NCI-H2081 treated with DMSO at 0.1 percent for 48 hours (cell line): ENCODE results near the gene RPP25.
A peak's percentile ranks its signal among the peaks of the same experiment; 100 is the strongest.
"Not testable (repeated sequence)": the region's sequence is repeated elsewhere in the genome, so short reads cannot be mapped to it uniquely, and the experiment has no call there.

Experiments
- DNase-seq: peaks from one replicate; lab custom pipeline; 2025; lab: John Stamatoyannopoulos, UW

RPP25 gene

DNA sequence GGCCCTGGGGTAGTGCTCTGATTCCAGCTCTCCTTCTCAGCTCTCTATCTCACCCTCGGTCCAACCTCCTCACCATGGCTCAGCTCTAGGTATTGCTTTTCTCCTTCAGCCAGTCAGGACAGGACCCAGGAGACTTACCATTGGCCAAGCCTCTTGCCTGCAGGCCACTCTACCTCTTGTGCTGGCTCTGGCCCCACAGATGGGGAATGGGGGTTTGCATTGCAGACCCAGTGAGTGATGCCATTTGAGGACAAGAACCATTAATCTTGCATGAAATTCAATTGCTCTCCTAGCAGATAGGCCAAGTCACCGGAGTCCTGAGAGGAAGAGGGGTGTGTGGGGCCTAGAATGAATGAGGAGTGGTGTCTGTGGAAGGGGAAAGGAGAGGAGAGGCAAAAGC is 6.1 kb upstream of the RPP25 start:
- no peak for DNase-seq

DNA sequence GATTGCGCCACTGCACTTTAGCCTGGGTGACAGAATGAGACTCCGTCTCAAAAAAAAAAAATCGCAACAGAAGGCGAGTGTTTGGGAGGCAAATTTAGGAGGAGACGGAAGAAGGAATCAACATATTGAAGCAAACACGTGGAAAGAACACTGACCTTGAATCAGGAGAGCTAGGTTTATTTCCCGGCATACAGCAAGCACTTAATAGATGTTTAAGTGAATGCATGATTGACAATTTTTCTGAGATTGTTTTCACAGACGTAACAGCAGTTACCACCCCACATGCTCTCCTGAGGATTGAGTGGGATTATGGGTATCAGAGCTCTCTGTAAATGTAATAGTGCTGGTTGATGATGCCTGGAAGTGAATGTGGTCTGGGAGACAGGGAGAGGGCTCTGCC is 5.6 kb upstream of the RPP25 start:
- DNase-seq, result no peak

DNA sequence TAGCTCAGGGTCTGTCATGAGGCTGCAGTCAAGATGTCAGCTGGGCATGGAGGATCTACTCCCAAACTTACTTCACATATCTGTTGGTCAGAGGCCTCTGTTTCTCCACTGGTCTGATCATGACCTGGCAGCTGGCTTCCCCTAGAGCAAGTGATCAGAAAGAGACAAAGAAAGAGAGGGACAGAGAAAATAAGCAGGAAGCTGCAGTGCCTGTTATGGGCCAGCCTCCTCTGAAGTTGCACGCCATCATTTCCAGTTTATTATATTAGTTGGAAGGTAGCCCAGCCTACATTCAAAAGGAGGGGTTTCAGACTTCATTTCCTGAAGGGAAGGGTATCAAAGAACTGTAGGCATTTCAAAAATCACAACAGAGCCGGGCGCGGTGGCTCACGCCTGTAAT is 5.0 kb upstream of the RPP25 start:
- DNase-seq, result no peak

DNA sequence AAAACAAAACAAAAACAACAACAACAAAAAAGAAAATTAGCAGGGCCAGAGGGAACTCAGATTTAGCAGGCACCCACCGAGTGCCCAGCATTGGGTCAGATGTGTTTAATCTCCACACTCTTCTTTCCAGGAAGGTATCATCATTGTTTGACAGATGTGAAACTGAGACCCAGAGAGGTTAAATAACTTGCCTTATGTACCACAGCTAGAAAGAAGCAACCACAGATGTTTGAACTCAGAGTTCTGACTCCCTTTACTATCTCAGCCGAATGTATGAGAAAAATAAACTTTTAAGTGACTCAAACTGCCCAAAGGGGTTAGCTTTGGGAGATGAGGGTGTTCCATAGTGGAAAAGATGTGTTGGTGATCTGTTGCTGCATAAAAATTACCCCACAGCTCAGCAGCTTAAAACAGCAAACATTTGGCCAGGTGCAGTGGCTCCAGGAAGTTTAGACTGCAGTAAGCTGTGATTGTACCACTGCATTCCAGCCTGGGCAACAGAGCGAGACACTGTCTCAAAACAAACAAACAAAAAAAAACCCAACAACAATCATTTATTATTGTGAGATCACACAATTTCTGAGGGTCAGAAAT is 4.5 kb upstream of the RPP25 start:
- DNase-seq, result no peak

DNA sequence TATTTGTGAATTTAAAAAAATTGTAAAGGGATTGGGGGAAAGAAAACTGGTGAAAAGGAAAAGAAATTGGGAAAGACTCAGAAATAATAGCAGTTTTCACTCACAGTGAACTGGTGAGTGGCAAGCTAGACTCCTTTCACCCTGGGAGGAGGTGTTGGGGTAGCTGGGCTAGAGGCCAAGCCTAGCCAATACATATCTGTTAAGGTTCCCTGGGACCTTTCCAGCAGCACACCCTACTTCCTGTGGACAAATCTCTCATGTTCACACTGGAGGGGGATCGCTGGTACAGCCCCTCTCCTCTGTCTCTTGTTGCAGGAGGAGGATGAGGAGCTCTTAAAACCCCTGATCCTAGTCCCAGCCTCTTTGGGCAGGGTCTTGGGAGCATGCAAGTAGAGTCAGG is 3.7 kb upstream of the RPP25 start:
- DNase-seq, result no peak

DNA sequence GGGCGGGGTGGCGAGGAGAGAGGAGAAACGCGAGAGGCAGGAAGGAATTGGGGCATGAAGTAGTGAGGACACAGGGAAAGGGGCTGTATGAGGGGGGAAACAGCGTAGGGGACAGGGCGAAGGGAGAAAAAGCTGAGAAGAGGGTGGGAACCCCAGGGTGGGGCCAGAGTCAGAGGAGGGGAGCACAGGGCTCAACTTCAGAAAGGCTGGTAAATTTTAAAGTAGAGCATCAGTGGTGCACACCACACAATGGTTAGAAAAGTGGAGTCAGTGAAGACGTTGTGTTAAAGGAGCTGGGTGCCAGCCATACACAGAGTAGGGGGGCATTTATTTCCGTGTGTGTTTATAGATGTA is 3.0 kb upstream of the RPP25 start:
- no peak for DNase-seq

DNA sequence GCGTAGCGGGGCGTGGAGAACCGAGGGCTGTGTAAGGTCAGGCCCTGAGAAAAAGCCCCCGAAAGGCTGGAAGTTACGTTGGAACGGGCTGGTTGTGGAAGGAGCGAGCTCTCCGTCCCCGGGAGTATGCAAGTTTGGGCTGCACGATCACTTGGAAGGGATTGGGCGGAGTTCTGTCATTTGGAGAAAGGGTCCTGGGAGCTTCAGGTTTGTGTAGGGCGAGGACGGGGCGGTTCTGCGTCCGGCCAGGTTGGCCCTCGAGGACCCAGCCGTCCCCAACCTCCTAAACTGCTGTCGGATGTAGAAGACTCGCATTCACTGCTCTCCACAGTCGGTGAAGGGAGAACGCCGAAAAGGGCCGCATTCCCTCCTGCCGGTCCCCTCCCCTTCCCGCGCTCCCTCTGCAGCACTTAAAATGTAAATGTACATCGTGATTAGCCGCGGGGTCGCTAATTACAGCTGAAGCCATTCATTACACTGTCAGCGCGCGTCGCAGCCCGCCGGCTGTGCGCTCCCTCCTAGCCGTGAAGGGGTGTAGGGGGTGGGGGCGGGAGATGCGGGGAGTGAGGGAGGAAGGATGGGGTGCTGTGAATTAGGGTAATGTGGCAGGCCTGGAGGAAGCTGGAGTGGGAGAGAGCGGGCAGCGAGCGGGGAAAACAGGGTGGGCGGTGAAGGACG is 2.5 kb upstream of the RPP25 start:
- DNase-seq, result no peak

DNA sequence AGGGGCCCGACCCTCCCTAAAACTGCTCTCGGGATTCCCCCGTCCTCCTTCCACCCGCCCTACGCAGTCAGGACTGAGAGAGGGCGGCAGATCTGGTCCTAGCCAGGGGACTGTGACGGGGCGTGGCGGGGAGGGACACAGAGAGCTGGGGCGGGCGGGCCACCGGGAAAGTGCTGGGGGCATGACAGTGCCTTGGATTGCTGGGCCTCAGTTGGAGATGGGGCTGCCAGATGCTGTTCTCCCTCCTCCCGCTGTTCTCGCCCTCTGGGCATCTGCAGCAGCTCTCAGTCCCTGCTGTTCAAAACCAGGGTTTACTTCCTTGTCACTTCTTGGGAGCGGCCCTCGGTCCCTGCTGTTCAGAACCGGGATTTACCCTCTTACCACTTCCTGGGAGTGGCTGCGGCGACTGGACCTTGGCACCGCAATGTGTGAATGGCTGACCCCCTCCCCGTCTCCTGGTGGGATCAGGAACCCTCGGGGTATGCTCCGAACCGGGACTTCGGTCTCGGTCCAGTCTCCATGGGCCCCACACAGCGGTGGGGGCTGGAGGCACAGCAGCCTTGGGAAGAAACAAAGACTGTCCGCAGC is 1.8 kb upstream of the RPP25 start:
- DNase-seq, result peak; percentile 52

DNA sequence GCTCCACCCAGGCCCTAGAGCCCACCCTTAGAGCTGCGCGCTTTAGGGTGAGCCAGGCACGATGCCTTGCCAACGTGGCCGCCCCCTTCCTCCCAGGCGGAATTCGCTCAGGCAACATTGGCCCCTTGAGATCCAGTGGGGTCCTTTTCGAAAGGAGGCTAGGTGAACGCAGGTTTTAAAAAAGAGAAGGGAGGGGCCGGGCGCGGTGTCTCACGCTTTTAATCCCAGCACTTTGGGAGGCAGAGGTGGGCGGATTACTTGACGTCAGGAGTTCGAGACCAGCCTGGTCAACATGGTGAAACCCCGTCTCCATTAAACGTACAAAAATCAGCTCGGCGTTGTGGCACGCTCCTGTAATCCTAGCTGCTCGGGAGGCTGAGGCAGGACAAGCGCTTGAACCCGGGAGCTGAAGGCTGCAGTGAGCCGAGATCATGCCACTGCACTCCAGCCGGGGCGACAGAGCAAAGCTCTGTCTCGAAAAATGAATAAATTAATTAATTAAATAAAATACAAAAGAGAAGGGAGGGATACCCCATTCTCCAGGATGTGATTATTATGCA is 984 bp upstream of the RPP25 start:
- DNase-seq, result no peak

DNA sequence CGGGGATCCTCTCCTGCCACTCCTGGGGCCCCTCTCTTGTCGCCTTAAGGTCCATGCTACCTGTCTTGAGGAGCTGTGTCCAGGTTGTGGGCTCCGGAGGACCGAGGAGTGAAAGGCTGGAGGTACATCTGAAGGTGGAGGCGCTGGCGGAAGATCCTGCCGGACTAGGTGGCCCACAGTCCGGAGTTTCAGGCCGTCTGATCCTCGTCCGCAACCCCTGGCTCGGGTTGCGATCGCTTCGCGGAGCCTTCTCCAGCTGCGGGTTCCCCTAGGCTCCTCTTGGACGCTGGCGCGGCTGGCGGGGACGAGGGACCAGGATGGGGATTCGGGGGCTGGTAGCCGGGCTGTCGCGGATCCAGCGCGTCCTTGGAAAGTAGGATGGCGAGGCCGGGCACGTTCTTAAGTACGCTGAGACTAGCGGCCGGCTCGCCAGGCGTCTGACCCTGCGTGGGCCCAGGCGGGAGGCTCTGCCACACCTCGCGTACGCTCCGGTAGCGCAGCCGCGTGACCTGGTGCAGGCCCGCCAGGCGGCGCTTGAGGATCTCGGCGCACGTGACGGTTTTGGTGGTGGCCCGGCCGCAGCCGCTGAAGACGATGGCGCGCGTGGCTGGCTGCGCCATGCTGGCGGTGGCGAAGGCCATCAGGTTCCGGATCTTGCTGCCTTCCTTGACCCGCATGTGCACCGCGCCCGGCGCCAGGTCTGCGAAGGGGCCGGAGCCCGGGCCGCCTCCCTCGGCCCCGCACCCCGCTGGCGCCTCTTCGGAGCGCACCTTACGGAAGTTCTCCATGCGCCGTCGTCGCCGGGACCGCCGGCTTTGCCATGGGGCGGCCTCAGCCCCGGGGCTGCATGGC is 550 bp downstream of the RPP25 start:
- DNase-seq, result no peak

DNA sequence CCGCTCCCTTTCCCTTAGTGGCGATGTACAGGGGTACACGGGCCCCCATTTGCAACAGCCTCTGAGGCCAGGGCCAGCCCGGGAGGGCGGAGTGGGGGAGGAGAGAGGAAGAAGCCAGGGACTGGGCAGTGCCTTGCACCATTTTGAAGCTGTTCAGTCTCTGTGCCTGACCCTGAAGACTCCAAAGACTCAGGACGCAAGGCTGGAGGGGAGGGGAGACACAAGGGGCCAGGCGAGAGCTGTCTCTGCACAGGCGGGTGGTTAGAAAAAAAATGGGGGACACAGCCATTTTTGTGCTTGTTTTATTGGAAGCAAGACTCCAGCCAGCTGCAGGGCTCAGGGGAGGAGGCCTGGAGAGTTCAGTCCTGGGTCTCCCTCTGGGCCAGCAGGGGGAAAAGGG is 1.6 kb downstream of the RPP25 start:
- no peak for DNase-seq

DNA sequence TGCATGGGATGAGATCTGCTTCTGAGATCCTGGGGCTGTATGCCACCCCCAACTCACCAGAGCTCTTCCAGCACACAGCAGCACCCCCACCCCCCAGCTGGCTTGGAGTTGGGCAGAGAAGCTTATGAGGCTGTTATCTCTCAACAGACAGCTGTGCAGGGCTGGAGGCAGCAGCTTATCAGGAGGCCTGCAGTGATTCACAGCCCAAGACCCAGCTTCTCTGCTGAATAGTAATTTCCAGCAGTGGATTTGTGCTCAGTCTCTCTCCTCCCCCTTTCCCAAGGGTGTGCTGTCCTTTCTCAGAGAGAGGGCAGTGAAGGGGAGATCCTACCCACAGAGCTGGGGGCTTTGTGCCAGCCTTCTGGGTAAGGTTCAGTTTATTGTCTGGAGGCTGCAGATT is 2.1 kb downstream of the RPP25 start:
- no peak for DNase-seq

DNA sequence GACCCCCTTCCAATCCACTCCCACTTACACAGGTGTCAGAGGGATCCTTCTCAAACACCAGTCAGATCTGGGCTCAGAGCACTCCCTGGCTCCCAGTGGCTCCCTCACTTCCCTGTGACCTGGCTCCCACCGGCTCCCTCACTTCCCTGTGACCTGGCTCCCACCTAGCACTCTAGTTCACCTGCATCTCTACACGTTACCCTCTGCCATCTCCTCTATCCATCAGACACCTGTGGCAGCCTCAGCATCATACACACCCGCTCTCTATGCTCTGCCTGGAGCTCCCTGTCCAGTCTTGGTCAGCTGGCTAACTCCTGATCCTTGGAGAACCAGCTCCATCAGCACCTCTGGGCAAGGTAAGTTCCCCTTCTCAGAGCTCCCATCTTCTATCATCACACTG is 5.6 kb downstream of the RPP25 start:
- DNase-seq, result no peak

DNA sequence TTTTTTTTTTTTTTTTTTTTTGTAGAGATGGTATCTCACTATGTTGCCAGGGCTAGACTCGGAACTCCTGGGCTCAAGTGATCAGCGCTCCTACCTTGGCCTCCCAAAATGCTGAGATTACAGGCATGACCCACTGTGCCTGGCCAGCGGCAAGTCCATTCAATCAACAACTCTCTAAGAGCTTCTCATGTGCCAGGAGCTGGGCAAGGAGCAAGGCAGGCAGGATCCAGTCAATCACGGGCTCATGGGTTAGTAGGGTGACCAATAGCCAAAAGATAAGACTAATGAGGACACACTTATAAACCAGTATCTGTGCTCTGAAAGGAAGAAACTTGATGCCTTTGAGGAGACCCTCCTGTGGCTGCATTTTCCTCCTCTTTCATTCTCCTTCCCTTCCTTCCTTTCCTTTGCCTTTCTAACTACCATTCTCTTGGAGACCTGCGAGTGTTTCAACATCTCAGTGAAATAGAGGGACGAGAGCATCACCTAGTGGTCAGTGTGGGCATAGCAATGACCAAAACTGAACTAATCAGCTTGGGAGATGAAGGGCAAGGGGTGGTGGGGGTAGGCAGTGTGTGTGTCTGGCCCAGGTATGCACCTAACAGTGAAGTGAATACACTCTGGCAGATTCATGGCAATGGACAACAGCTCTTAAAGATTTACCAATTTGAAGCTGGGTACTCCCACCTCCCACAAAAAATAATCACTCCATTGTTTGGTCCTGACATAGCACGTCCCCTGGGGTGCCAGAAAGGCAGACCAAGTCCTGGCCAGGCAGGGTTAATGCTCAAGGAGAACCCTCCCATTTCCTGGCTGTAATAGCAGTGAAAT is 6.3 kb downstream of the RPP25 start:
- DNase-seq, result no peak

DNA sequence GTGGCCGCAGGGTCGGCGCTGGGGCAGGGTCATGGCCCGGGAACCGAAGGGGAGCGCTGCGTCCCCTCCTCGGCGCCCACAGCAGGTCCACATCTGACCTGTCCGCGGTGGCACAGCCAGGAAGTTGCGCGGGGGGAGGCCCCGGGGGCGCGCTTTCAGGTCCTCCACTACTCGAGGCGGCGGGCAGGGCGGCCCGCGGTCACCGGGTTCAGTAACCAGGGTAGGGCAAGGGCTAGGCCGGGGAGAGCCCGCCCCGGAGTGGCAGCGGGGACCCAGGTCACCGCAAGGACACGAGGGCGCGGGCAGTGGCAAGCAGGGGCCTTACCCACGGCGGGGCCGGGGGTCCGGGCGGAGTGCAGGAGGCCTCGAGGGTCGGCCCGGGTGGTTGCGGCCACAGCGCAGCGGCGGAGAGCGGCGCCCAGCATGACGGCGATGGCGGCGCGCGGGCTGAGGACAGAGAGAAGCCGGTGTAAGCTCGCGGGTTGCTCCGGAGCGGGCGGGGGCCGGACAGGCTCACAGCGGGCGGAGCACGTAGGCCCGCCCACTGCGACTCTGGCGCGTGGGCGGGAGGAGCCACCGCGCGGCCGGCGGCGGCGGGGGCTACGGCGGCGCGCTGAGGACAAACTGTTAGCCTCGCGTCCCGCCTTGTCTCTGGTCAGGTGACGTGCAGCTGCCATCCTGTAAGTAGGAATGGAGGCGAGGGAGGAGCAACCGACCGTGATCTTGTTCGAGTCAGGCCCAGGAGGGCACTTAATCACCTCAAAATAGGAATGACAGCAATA is 18.8 kb downstream of the RPP25 start, which contains the start of gene COX5A:
COX5A (minus strand) TSS at position 484 of the 782 bp plus-strand sequence; CDS start at position 425, 59 bp downstream.
- peak; percentile 87 for DNase-seq

DNA sequence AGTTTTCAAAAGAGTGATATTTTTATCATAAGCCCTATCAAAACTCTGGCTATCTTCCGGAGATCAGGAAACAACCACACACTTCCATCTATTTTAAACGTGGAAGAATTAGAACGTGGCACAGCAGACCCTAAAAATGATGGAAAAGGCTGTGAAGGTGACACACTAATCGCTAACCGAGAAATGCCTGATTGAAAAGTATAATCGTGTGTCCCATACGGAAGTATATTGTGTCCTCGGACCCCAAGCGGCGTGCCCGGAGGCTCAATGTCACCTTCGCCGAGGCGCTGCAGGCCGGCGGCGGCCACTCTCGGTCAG is 19.3 kb downstream of the RPP25 start:
- DNase-seq, result no peak

DNA sequence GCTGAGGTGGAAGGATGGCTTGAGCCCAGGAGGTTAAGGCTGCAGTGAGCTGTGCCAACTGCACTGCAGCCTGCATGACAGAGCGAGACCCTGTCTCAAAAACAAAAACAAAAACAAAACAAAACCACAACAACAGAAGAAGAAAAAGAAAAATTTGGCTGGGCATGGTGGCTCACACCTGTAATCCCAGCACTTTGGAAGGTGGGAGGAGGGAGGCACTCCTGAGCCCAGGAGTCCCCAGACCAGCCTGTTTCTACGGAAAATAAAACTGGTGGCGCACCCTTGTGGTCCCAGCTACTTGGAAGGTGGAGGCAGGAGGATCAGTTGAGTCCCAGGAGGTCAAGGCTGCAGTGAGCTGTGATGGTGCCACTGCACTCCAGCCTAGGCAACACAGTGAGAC is 21.4 kb downstream of the RPP25 start:
- DNase-seq, result not testable (repeated sequence)

DNA sequence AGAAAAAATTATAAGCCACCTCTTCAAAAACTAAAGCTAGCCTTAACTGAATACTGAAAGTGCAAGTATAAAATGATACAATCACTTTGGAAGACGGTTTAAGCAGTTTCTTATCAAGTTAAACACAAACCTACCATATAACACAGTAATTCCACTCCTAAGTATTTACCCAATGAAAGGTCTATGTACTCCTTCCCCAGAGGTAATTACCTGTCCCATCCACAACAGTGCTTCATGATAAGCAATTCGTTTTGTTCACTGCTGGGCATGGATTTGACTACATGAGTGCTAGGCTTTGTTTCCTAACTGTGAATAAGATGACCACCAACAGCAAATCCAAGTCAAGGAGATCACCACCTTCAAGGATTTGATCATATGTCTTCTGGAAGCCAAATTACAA is 23.0 kb downstream of the RPP25 start:
- no peak for DNase-seq

DNA sequence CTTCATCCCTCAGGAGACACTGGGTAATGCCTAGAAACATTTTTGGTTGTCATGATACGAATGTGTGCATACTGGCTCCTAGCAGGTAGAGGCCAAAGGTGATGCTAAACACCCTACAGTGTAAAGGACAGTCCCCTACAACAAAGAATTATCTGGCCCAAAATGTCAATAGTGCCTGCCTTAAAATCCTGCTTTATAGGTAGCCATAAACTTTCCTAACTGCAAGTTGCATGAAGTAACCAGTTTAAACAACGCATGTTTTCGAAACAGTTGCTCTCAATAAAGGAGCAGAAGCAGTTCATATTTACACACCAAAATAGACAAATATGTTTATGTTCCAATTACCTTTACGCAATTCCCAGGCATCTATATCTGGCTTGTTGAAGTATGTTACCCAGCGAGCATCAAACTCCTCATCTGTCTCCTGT is 27.8 kb downstream of the RPP25 start:
- DNase-seq, result no peak

DNA sequence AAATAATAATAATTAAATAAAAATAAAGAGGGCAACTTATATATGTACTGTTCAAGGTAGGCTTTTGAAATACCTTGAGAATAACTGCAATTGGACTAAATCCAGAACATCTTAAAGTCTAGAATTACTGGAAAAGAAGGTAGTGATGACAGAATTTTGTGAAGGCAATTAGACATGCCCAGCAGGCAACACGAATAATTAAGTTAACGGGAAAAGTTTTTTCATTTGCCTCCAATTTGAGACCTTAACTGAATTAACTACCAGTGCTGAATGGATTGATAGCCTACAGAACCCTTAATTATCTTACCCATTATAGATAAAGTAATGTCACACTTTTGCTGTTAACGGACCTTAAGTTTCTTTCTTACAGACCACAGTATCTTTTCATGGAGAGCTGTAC is 32.0 kb downstream of the RPP25 start:
- DNase-seq, result no peak

DNA sequence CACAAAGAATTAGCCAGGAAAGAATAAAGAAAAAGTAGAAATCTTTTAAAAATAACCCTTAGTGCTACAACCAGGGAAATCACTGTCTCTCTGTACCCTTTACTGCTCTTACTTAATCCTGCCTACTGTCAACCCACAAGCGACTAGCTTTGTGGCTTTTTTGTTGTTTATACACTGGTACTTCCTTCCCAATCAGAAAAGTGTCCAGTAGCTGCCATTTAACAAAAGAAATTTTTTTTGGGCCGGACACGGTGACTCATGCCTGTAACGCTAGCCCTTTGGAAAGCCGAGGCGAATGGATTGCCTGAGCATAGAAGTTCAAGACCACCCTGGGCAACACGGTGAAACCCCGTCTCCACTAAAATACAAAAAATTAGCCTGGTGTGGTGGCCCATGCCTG is 36.1 kb downstream of the RPP25 start:
- DNase-seq, result no peak
